GM12891 (cell line): Measurements from ENCODE around the gene BPIFB4.
"Not testable (repeated sequence)": the region's sequence is repeated elsewhere in the genome, so short reads cannot be mapped to it uniquely, and the experiment has no call there.

Experiments
- POLR2A ChIP-seq: IDR thresholded peaks from 2 replicates; pipeline ENCODE4 v1.6.1; 2011; ENCODE audit warnings: low read depth, low read length, control low read depth
- POLR2AphosphoS5 ChIP-seq: IDR thresholded peaks from 2 replicates; pipeline ENCODE4 v1.6.1; 2011; ENCODE audit warnings: low read depth, low read length, control low read depth
- POU2F2 ChIP-seq: IDR thresholded peaks from 2 replicates; pipeline ENCODE4 v1.6.1; 2011; ENCODE audit warnings: low read depth, mild to moderate bottlenecking, control low read depth, low read length, moderate library complexity
- SPI1 ChIP-seq: IDR thresholded peaks from 2 replicates; pipeline ENCODE4 v1.6.1; 2011; ENCODE audit warnings: low read depth, low read length, control low read depth
- TAF1 ChIP-seq: IDR thresholded peaks from 2 replicates; pipeline ENCODE4 v1.6.1; 2011; ENCODE audit warnings: low read depth, low read length, control low read depth

- not testable (repeated sequence) for TF ChIP-seq POLR2AphosphoS5, TAF1, SPI1, POLR2A, POU2F2
Observed at GRCh38 chr20:33095902-33096584, 16.6 kb downstream of the BPIFB4 start.
